Measurements from ENCODE around the gene GJB2. TPM values are rescaled to one million over a fixed set of nuclear protein-coding genes. Genes with fewer than 3 reads are reported as not detected.

GJB2 gene
- total and polyA plus RNA-seq, 2 of the 4 experiments (the other 2 are of a cell fraction): under 0.01 to 0.17 TPM

DNA sequence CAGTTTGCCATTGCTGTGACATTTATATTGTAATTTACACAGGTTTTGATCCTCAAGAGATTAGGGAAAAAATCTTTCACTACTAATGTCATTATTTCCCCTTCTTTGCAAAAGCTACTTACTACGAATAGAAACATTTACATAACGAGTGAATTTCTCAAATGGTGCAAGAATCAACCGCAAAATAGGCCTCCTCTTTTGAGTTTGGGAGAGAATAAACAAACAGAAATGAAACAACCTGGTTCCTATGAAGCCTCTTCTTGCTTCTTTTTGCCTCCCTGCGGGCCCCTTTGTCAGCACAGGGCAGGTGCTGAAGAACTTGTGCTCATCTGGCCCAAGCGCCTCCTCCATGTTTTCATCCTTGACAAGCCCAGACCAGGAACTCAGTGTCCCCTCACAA is 21.8 kb downstream of the GJB2 start:
- no peak overlapping the region for H2AK9ac ChIP-seq (replicated peaks; ENCODE audit: low read depth, low read length, poor library complexity)
- peaks cover 7% of the 10 kb centered on the region for H3K9me1 ChIP-seq (ENCODE audit: insufficient read depth, low read length)
- H2AFZ ChIP-seq (replicated peaks; ENCODE audit: low read length, poor library complexity): no peak overlapping the region
- no peak overlapping the region for H4K5ac ChIP-seq (ENCODE audit: low read depth, low read length)
- H3K4me3 ChIP-seq (ENCODE audit: insufficient read depth, low read depth, low read length): no peak overlapping the region
- H3K14ac ChIP-seq (replicated peaks; ENCODE audit: low read depth, low read length): no peak overlapping the region
- peaks cover 11% of the 10 kb centered on the region; the same call in 1 of the 2 replicates for H3K4me1 ChIP-seq (ENCODE audit: control insufficient read depth, insufficient read depth, low read length)
- no peak overlapping the region for H2BK20ac ChIP-seq (ENCODE audit: low read depth, low read length)
- H3K36me3 ChIP-seq (ENCODE audit: control insufficient read depth, insufficient read depth, low read length): no peaks in the 10 kb centered on the region
- TF ChIP-seq NFE2L2 (IDR thresholded peaks at IDR 0.05; ENCODE audit: low read depth, low read length): no peak
- TF ChIP-seq SMC3 (IDR thresholded peaks at IDR 0.05; ENCODE audit: low read depth, low read length): no peak
- no peak for TF ChIP-seq USF2 (IDR thresholded peaks at IDR 0.05; ENCODE audit: low read depth, low read length)
- TF ChIP-seq BHLHE40 (IDR thresholded peaks at IDR 0.05; ENCODE audit: low read depth, low read length): no peak
- no peak for TF ChIP-seq POLR2A (IDR thresholded peaks at IDR 0.05; ENCODE audit: low read depth, low read length)
- no peak for TF ChIP-seq CHD1 (IDR thresholded peaks at IDR 0.05; ENCODE audit: low read depth, low read length)
- no peak for TF ChIP-seq ELK1 (IDR thresholded peaks at IDR 0.05; ENCODE audit: borderline replicate concordance, low read depth, low read length)
- TF ChIP-seq, protein P1, sequence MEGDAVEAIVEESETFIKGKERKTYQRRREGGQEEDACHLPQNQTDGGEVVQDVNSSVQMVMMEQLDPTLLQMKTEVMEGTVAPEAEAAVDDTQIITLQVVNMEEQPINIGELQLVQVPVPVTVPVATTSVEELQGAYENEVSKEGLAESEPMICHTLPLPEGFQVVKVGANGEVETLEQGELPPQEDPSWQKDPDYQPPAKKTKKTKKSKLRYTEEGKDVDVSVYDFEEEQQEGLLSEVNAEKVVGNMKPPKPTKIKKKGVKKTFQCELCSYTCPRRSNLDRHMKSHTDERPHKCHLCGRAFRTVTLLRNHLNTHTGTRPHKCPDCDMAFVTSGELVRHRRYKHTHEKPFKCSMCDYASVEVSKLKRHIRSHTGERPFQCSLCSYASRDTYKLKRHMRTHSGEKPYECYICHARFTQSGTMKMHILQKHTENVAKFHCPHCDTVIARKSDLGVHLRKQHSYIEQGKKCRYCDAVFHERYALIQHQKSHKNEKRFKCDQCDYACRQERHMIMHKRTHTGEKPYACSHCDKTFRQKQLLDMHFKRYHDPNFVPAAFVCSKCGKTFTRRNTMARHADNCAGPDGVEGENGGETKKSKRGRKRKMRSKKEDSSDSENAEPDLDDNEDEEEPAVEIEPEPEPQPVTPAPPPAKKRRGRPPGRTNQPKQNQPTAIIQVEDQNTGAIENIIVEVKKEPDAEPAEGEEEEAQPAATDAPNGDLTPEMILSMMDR (conservative IDR thresholded peaks at IDR 0.05; ENCODE audit: low read depth, low read length): no peak
- no peak for TF ChIP-seq MAZ (IDR thresholded peaks at IDR 0.05; ENCODE audit: borderline replicate concordance, low read depth, low read length)
- no peak for TF ChIP-seq CEBPB (IDR thresholded peaks at IDR 0.05; ENCODE audit: low read depth, low read length)
- TF ChIP-seq MAFK (IDR thresholded peaks at IDR 0.05; ENCODE audit: low read depth, low read length): no peak
- no peak for TF ChIP-seq MXI1 (IDR thresholded peaks at IDR 0.05; ENCODE audit: borderline replicate concordance, low read depth, low read length)
- TF ChIP-seq RFX5 (IDR thresholded peaks at IDR 0.05; ENCODE audit: low read depth, low read length): no peak
- no peak for TF ChIP-seq FOS (IDR thresholded peaks at IDR 0.05; ENCODE audit: low read depth, low read length)
- no peak for TF ChIP-seq RCOR1 (IDR thresholded peaks at IDR 0.05; ENCODE audit: insufficient replicate concordance, low read length)
- no peak for TF ChIP-seq RAD21 (IDR thresholded peaks at IDR 0.05; ENCODE audit: low read length)
- H3K79me1 ChIP-seq (ENCODE audit: low read depth in 1 of 2, low read length in 2 of 2): no peaks in the 10 kb centered on the region
- DNase-seq (no peak), ATAC-seq (ENCODE audit: low read depth) (no peak)
- H3K56ac ChIP-seq (ENCODE audit: extremely low read depth, insufficient read depth, low read length): no peak overlapping the region
- dilution Hi-C loops (cut with HindIII; ENCODE audit: low sequenced_read_pairs, unreplicated experiment) (no loop called here), in situ Hi-C loops (cut with MboI; ENCODE audit: low sequenced_read_pairs) (loop anchor here (25.0 kb wide), 1 partner anchor 534 kb away; the partner anchor contains the start of gene MPHOSPH8), intact Hi-C loops (cut with micrococcal nuclease) (no loop called here)
- no peak overlapping the region for H2BK5ac ChIP-seq (ENCODE audit: low read depth, low read length, poor library complexity, severe bottlenecking)
- BruUV-seq (replicated peaks): no TSS peak
- H3K23ac ChIP-seq (ENCODE audit: low read depth, low read length): no peak overlapping the region
- no peak overlapping the region for H4K91ac ChIP-seq (ENCODE audit: insufficient read depth, low read depth, low read length)
- H4K8ac ChIP-seq (ENCODE audit: low read depth in 2 of 2, low read length in 2 of 2): no peak overlapping the region
- no peak overlapping the region for H2BK120ac ChIP-seq (ENCODE audit: low read depth, low read length)
- H3K4ac ChIP-seq (ENCODE audit: low read depth, low read length): no peak overlapping the region
- no peaks in the 10 kb centered on the region for H3K9me3 ChIP-seq (ENCODE audit: control insufficient read depth, insufficient read depth, low read length)
- H3K4me2 ChIP-seq (ENCODE audit: low read depth, low read length): no peak overlapping the region
- H3K27ac ChIP-seq (ENCODE audit: insufficient read depth, low read length): no peak overlapping the region
- ChIA-PET CTCF (no interaction called here), POLR2A (ENCODE audit: unreplicated experiment) (interaction anchor here (0.5 kb wide), 1 partner anchor 84 kb away, joined by 3 read pairs; no protein-coding TSS in a partner anchor)
- WGBS, 2 experiments (ENCODE audit: extremely low coverage in 2 of 2, insufficient read length in 1 of 2): no CpG with 5 or more reads among the region's 5 CpGs
- peaks cover 8% of the 10 kb centered on the region; the same call in 1 of the 2 replicates for H3K27me3 ChIP-seq (ENCODE audit: control insufficient read depth, insufficient read depth, low read length)
- H4K20me1 ChIP-seq (ENCODE audit: insufficient read depth, low read length): no peaks in the 10 kb centered on the region
- H3K9ac ChIP-seq (ENCODE audit: low read depth, low read length): no peak overlapping the region
- H3K18ac ChIP-seq (ENCODE audit: low read depth, low read length): no peak overlapping the region
- no peak overlapping the region for H2BK15ac ChIP-seq (ENCODE audit: low read depth, low read length)
- no peak overlapping the region for H2AK5ac ChIP-seq (ENCODE audit: low read depth, low read length)
